Activated B cell treated with CpG ODN at 0.5 μM for 24 hours (primary cell): ENCODE data around the gene TNFRSF25. TPM values are rescaled to one million over a fixed set of nuclear protein-coding genes. Genes with fewer than 3 reads are reported as not detected.

Source experiments
- ATAC-seq: fragments of 200-7000 bp; cut with Tn5 transposase; one replicate; pipeline ENCODE4 v1.10.0; 2021; ENCODE audit warnings: low read depth, mild to moderate bottlenecking, moderate library complexity
- CTCF ChIA-PET: fragments of 350-600 bp; sonication (Branson Sonifier 250); formaldehyde crosslinking; loops from one replicate; lab custom pipeline; 2021; ENCODE audit warnings: antibody characterized with exemption; lab: Charles Lee
- POLR2A ChIA-PET: fragments of 350-600 bp; sonication (Branson Sonifier 250); formaldehyde crosslinking; loops from one replicate; lab custom pipeline; 2021; ENCODE audit warnings: antibody characterized with exemption; lab: Charles Lee
- DNase-seq: peaks from one replicate; pipeline ENCODE4 v3.0.0; 2022
- H3K27ac Mint-ChIP-seq: one replicate; pipeline ENCODE4 v1.8.0; 2020; ENCODE audit warnings: mixed read lengths
- H3K27me3 Mint-ChIP-seq: one replicate; pipeline ENCODE4 v1.8.0; 2021; ENCODE audit warnings: mixed read lengths
- H3K36me3 Mint-ChIP-seq: one replicate; pipeline ENCODE4 v1.8.0; 2021; ENCODE audit warnings: low read depth, mixed read lengths
- H3K4me1 Mint-ChIP-seq: one replicate; pipeline ENCODE4 v1.8.0; 2021; ENCODE audit warnings: mixed read lengths
- H3K4me3 Mint-ChIP-seq: one replicate; pipeline ENCODE4 v1.8.0; 2020; ENCODE audit warnings: mild to moderate bottlenecking, mixed read lengths
- H3K9me3 Mint-ChIP-seq: one replicate; pipeline ENCODE4 v1.8.0; 2020; ENCODE audit warnings: mixed read lengths
- CTCF ChIP-seq: fragments of 200-600 bp; IDR thresholded peaks from one replicate; pipeline ENCODE4 v1.8.0; 2022; ENCODE audit warnings: antibody characterized with exemption, mild to moderate bottlenecking
- intact Hi-C: fragments of 100-400 bp; cut with micrococcal nuclease; formaldehyde crosslinking; loops from one replicate; pipeline ENCODE4 v1.15.1; 2024
- total RNA-seq: library from RNA; stranded (reverse); gene quantifications from 2 replicates; pipeline ENCODE4 v1.2.3, GENCODE V29; 2022

Gene TNFRSF25
- total RNA-seq, 1 donor from 2014 or later = 2.8 TPM

- Mint-ChIP-seq H3K36me3 (no peaks in the 10 kb centered on the region), H3K27me3 (peaks cover 5% of the 10 kb centered on the region), H3K4me3 (no peak overlapping the region), H3K27ac (no peak overlapping the region), H3K9me3 (no peaks in the 10 kb centered on the region), H3K4me1 (peaks cover 3% of the 10 kb centered on the region)
- DNase-seq (no peak), ATAC-seq (no peak)
- TF ChIP-seq CTCF = no peak
- intact Hi-C loops = no loop called here
- ChIA-PET POLR2A (interaction anchor here (0.6 kb wide), 1 partner anchor 427 kb away, joined by 4 read pairs; no protein-coding TSS in a partner anchor), CTCF (no interaction called here)
These were observed 42.8 kb upstream of the TNFRSF25 start for GRCh38 chr1:6508816-6509189.

GRCh38 chr1:6508154-6508815 is 42.3 kb upstream of the TNFRSF25 start:
- H3K4me3 Mint-ChIP-seq = no peak overlapping the region

GRCh38 chr1:6507461-6507911 is 41.5 kb upstream of the TNFRSF25 start:
- intact Hi-C loops = no loop called here

More at GRCh38 chr1:6508154-6508815, 42.3 kb upstream of the TNFRSF25 start:
- TF ChIP-seq CTCF = no peak
- DNase-seq (no peak), ATAC-seq (no peak)
- H3K4me1 Mint-ChIP-seq = peaks cover 3% of the 10 kb centered on the region
- H3K9me3 Mint-ChIP-seq = no peaks in the 10 kb centered on the region
- no peaks in the 10 kb centered on the region for H3K36me3 Mint-ChIP-seq
- peaks cover 5% of the 10 kb centered on the region for H3K27me3 Mint-ChIP-seq
- intact Hi-C loops = no loop called here
- CTCF ChIA-PET = no interaction called here
- POLR2A ChIA-PET = interaction anchor here (0.6 kb wide), 1 partner anchor 426 kb away, joined by 4 read pairs; no protein-coding TSS in a partner anchor
- no peak overlapping the region for H3K27ac Mint-ChIP-seq

GRCh38 chr1:6507037-6507428 is 41.1 kb upstream of the TNFRSF25 start:
- intact Hi-C loops = no loop called here
- TF ChIP-seq CTCF = no peak
- ChIA-PET CTCF (no interaction called here), POLR2A (no interaction called here)
- H3K4me3 Mint-ChIP-seq = no peak overlapping the region
- H3K4me1 Mint-ChIP-seq = peaks cover 3% of the 10 kb centered on the region
- H3K27ac Mint-ChIP-seq = no peak overlapping the region
- no peak for ATAC-seq
- no peak for DNase-seq
- no peaks in the 10 kb centered on the region for H3K36me3 Mint-ChIP-seq
- H3K27me3 Mint-ChIP-seq = peaks cover 5% of the 10 kb centered on the region
- H3K9me3 Mint-ChIP-seq = no peaks in the 10 kb centered on the region

More at GRCh38 chr1:6507461-6507911, 41.5 kb upstream of the TNFRSF25 start:
- Mint-ChIP-seq H3K4me1 (peaks cover 3% of the 10 kb centered on the region), H3K36me3 (no peaks in the 10 kb centered on the region), H3K4me3 (no peak overlapping the region), H3K27me3 (peaks cover 5% of the 10 kb centered on the region), H3K27ac (no peak overlapping the region), H3K9me3 (no peaks in the 10 kb centered on the region)
- ChIA-PET CTCF (no interaction called here), POLR2A (no interaction called here)
- no peak for TF ChIP-seq CTCF
- ATAC-seq (no peak), DNase-seq (no peak)

- H3K4me3 Mint-ChIP-seq = no peak overlapping the region
- ChIA-PET POLR2A (no interaction called here), CTCF (no interaction called here)
- intact Hi-C loops = no loop called here
- DNase-seq = no peak
- no peaks in the 10 kb centered on the region for H3K9me3 Mint-ChIP-seq
- ATAC-seq = no peak
- no peak overlapping the region for H3K27ac Mint-ChIP-seq
- H3K4me1 Mint-ChIP-seq = peaks cover 3% of the 10 kb centered on the region
- H3K27me3 Mint-ChIP-seq = peaks cover 6% of the 10 kb centered on the region
- H3K36me3 Mint-ChIP-seq = no peaks in the 10 kb centered on the region
- no peak for TF ChIP-seq CTCF
These were observed 40.5 kb upstream of the TNFRSF25 start for GRCh38 chr1:6506210-6507036.
